Suprapubic skin (tissue), 4 donors: ENCODE measurements around the gene MMS22L. TPM values are rescaled to one million over a fixed set of nuclear protein-coding genes. Genes with fewer than 3 reads are reported as not detected.

Experiments used
- DNase-seq, 2 donors: peaks; one replicate each; pipeline ENCODE4 v3.0.0-alpha.2; 2019; ENCODE audit warnings: low spot score in 2 of 2
- H3K27ac ChIP-seq: fragments of 200-600 bp; sonication (generic); one replicate; pipeline ENCODE4 v1.5.1; 2019
- H3K27me3 ChIP-seq: fragments of 200-600 bp; sonication (generic); one replicate; pipeline ENCODE4 v1.5.1; 2019
- H3K36me3 ChIP-seq: fragments of 200-600 bp; sonication (generic); one replicate; pipeline ENCODE4 v1.5.1; 2019
- H3K4me1 ChIP-seq: fragments of 200-600 bp; sonication (generic); one replicate; pipeline ENCODE4 v1.5.1; 2019
- H3K4me3 ChIP-seq: fragments of 200-600 bp; sonication (generic); one replicate; pipeline ENCODE4 v1.5.1; 2019; ENCODE audit warnings: mild to moderate bottlenecking
- H3K9me3 ChIP-seq: fragments of 200-600 bp; sonication (generic); one replicate; pipeline ENCODE4 v1.5.1; 2019
- EP300 ChIP-seq: sonication (generic); formaldehyde crosslinking; IDR thresholded peaks from one replicate; pipeline ENCODE4 v1.6.1; 2017; ENCODE audit warnings: antibody characterized with exemption
- POLR2A ChIP-seq, 2 donors: fragments of 450-650 bp; IDR thresholded peaks; one replicate each; pipeline ENCODE4 v1.6.1; 2017; ENCODE audit warnings: antibody characterized with exemption in 2 of 2, mild to moderate bottlenecking in 2 of 2, moderate library complexity in 2 of 2
- POLR2AphosphoS5 ChIP-seq, 3 donors: sonication (generic); formaldehyde crosslinking; IDR thresholded peaks; one replicate each; pipeline ENCODE4 v1.6.1; 2017; ENCODE audit warnings: antibody characterized with exemption in 3 of 3
- WGBS: methylation state at CpG from one replicate; pipeline ENCODE4 v1.1.5; 2018; 5-methylcytosine and 5-hydroxymethylcytosine counted together
- total RNA-seq, 4 donors: library from RNA; depleted of rRNA; stranded (reverse); fragments of >200 nt; gene quantifications; one replicate each; pipeline ENCODE4 v1.1.0, GENCODE V29; 2016
- TF ChIP-seq, protein P1 (sequence below), 2 donors: fragments of 200-600 bp in 1 of 2; fragments of 450-650 bp in 1 of 2; sonication (generic) in 1 of 2; IDR thresholded peaks; one replicate each; pipeline ENCODE4 v1.5.1; 2016 to 2019; ENCODE audit warnings: antibody characterized with exemption in 2 of 2, mild to moderate bottlenecking in 1 of 2, moderate library complexity in 1 of 2

Gene MMS22L
- total RNA-seq, 4 donors from 2014 or later = 7.5 to 15.7 (median 10.0) TPM

- Histone ChIP-seq H3K4me3 (no peak overlapping the region), H3K27ac (no peak overlapping the region), H3K27me3 (no peaks in the 10 kb centered on the region), H3K4me1 (no peaks in the 10 kb centered on the region), H3K9me3 (no peaks in the 10 kb centered on the region), H3K36me3 (peaks cover 11% of the 10 kb centered on the region)
- TF ChIP-seq, protein P1, sequence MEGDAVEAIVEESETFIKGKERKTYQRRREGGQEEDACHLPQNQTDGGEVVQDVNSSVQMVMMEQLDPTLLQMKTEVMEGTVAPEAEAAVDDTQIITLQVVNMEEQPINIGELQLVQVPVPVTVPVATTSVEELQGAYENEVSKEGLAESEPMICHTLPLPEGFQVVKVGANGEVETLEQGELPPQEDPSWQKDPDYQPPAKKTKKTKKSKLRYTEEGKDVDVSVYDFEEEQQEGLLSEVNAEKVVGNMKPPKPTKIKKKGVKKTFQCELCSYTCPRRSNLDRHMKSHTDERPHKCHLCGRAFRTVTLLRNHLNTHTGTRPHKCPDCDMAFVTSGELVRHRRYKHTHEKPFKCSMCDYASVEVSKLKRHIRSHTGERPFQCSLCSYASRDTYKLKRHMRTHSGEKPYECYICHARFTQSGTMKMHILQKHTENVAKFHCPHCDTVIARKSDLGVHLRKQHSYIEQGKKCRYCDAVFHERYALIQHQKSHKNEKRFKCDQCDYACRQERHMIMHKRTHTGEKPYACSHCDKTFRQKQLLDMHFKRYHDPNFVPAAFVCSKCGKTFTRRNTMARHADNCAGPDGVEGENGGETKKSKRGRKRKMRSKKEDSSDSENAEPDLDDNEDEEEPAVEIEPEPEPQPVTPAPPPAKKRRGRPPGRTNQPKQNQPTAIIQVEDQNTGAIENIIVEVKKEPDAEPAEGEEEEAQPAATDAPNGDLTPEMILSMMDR (IDR thresholded peaks at IDR 0.05) = no peak
- TF ChIP-seq POLR2AphosphoS5 (IDR thresholded peaks at IDR 0.05) (no peak), EP300 (no peak), POLR2A (IDR thresholded peaks at IDR 0.05) (no peak)
- no peak for DNase-seq
- WGBS = 99% methylated on average over 2 of the region's 2 CpGs
These were observed 42.8 kb downstream of the MMS22L start for GRCh38 chr6:97240222-97240621.

GRCh38 chr6:97231911-97232310 lies 51.1 kb downstream of the MMS22L start:
- Histone ChIP-seq H3K9me3 (no peaks in the 10 kb centered on the region), H3K4me1 (no peaks in the 10 kb centered on the region)
- 93% methylated on average over 1 of the region's 1 CpG for WGBS

DNA sequence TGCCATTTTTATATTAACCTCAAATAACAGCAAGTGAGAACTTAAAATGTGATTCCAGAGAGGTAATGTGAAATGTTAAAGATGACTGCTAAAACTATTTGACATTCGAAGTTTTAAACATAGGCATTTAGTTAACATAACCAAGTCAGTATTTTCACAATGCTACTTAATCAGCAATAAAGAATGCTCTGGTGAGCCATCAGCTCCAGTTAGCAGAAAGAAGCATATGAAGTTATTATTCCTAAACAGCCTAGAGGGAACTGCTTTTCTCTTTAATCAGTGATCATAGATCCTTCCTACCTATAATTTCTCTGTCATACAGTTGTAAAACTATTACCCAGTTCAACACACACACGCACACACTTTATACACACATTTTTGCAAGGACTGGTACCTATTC lies 60.1 kb downstream of the MMS22L start:
- TF ChIP-seq, protein P1 (IDR thresholded peaks at IDR 0.05) = no peak
- TF ChIP-seq POLR2A (IDR thresholded peaks at IDR 0.05) (no peak), POLR2AphosphoS5 (IDR thresholded peaks at IDR 0.05) (no peak), EP300 (no peak)
- no peak for DNase-seq
- Histone ChIP-seq H3K36me3 (no peaks in the 10 kb centered on the region), H3K27ac (no peak overlapping the region), H3K9me3 (no peaks in the 10 kb centered on the region), H3K4me3 (no peak overlapping the region), H3K4me1 (no peaks in the 10 kb centered on the region), H3K27me3 (no peaks in the 10 kb centered on the region)
- WGBS = 88% methylated on average over 2 of the region's 2 CpGs

More at GRCh38 chr6:97231911-97232310, 51.1 kb downstream of the MMS22L start:
- H3K36me3 ChIP-seq = peaks cover 5% of the 10 kb centered on the region
- DNase-seq = no peak
- no peak overlapping the region for H3K27ac ChIP-seq
- H3K4me3 ChIP-seq = no peak overlapping the region
- no peak for TF ChIP-seq POLR2A (IDR thresholded peaks at IDR 0.05)
- TF ChIP-seq EP300 = no peak
- TF ChIP-seq POLR2AphosphoS5 (IDR thresholded peaks at IDR 0.05) = no peak
- TF ChIP-seq, protein P1 (IDR thresholded peaks at IDR 0.05) = no peak
- H3K27me3 ChIP-seq = no peaks in the 10 kb centered on the region

DNA sequence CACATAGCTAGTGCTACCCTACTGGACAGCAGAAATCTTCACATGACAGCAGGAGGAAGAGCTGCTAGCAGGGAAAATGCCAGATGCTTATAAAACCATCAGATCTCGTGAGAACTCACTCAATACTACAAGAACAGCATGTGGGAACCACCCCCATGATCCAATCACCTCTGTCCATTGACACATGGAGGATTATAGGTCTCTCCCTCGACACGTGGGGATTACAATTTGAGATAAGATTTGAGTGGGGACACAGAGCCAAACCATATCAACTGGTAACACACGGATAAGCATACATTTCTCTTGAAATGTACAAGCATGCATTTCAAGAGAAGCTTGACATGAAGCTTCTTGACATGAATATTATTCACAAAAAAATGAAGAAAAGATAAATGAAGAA lies 64.1 kb downstream of the MMS22L start:
- no peak for DNase-seq
- no peaks in the 10 kb centered on the region for H3K27me3 ChIP-seq
- H3K4me3 ChIP-seq = no peak overlapping the region
- no peaks in the 10 kb centered on the region for H3K36me3 ChIP-seq
- 88% methylated on average over 4 of the region's 4 CpGs for WGBS
- H3K9me3 ChIP-seq = no peaks in the 10 kb centered on the region
- TF ChIP-seq EP300 (no peak), POLR2AphosphoS5 (IDR thresholded peaks at IDR 0.05) (no peak), POLR2A (IDR thresholded peaks at IDR 0.05) (no peak)
- TF ChIP-seq, protein P1 (IDR thresholded peaks at IDR 0.05) = no peak
- no peaks in the 10 kb centered on the region for H3K4me1 ChIP-seq
- no peak overlapping the region for H3K27ac ChIP-seq

DNA sequence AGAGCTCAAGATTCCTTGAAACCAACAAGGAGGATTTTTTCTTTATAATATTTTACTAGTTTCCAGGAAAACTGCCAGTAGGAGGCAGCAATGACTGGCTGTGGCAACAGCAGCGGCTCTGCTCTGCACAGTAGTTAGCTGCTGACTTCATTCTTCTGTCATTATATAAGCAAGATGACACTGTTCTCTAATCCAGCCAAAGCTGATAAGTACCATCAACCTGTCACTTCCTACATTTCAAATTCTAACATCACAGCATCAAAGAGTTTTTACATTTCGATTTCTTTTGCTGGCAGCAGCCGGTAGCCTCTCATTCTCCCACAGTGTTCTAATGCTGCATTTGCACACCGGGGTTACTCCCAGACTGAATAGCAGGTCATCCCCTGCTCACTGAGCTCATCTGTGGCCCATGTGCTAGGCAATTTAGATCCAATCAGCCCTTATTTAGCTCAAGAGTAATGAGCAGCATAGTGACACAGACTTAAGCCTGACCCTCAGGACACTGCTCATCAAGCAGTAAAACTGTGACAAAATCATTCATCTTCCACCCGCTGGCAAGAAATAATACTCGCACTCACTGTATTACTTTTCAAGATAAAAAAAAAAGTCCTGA lies 67.8 kb downstream of the MMS22L start:
- TF ChIP-seq, protein P1 (IDR thresholded peaks at IDR 0.05) = peak in 1 of 2 donors; percentile 10
- no peak for TF ChIP-seq POLR2AphosphoS5 (IDR thresholded peaks at IDR 0.05)
- Histone ChIP-seq H3K4me3 (no peak overlapping the region), H3K9me3 (no peaks in the 10 kb centered on the region), H3K4me1 (no peaks in the 10 kb centered on the region), H3K27me3 (no peaks in the 10 kb centered on the region), H3K27ac (no peak overlapping the region), H3K36me3 (peaks cover 4% of the 10 kb centered on the region)
- no peak for DNase-seq
- WGBS = 72% methylated on average over 6 of the region's 6 CpGs
